GM18909 (cell line): ENCODE measurements around the gene RTL1.

ENCODE experiments used
- ATAC-seq: cut with Tn5 transposase; IDR thresholded peaks from one replicate; pipeline ENCODE4 v1.9.1; 2021; ENCODE audit warnings: mild to moderate bottlenecking; ENCODE audit not compliant: unreplicated experiment, poor library complexity

RTL1 gene

DNA sequence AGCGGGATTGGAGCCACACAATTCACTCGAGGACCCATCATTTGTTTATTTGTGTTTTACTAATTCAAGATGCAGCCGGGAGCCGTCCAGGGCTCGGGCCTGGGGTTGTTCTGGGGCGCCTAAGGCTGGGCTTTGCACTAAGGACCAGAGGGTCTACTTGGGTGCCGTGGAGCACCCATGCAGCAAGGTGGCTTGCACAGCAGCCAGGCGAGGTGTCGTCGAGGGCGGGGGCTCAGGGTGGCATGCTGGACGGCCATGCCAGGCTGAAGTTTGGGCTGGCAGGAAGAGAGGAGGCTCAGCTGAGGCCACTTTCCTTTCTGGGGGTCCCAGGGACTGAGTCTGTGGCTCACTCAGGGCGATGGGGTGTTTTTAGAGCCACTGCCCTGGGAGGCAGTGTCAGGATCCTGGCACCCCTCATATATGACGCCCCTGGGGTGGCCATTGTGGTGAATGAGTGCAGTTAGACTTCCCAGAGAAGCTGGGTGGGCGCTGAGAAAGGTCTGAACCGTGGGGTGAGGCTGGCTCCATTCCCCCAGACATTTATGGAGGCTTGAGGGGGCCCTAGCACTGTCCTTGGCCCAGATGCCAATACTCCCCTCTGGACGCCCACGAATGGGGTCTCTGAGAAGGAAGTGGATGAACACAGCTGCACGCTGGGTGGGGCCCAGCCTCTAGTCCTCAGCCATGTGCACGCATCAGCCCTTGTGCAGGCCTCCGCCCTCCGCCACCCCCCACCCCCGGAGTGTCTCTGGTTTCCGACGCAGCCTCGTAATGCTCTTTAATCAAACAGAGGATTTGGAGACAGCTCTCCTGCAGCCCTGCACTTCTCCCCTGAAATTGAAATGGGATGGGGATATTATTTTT is 66.3 kb downstream of the RTL1 start:
- no peak for ATAC-seq

DNA sequence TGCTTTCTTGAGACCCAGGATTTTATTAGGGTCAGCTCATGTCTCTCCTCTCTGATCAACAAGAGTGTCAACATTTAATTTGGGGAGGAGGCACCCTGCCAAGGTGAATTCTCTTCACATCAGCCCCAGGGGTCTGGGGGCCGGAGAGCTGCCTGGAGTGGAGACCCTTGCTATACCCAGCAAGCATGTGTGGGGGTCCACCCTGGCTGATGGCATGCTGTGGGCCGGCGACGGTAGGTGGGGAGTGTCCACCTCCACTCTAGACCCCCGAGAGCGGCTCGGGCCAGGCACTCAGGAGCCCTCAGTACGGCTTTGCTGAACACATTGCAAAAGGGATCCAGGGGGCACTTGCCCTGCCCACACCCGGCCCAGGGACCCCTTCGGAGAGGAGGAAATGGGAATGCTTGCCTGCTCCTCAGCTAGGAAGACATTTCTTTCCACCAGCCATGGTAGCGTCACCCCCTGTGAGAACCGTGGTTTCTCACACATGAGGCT is 67.2 kb downstream of the RTL1 start:
- no peak for ATAC-seq

DNA sequence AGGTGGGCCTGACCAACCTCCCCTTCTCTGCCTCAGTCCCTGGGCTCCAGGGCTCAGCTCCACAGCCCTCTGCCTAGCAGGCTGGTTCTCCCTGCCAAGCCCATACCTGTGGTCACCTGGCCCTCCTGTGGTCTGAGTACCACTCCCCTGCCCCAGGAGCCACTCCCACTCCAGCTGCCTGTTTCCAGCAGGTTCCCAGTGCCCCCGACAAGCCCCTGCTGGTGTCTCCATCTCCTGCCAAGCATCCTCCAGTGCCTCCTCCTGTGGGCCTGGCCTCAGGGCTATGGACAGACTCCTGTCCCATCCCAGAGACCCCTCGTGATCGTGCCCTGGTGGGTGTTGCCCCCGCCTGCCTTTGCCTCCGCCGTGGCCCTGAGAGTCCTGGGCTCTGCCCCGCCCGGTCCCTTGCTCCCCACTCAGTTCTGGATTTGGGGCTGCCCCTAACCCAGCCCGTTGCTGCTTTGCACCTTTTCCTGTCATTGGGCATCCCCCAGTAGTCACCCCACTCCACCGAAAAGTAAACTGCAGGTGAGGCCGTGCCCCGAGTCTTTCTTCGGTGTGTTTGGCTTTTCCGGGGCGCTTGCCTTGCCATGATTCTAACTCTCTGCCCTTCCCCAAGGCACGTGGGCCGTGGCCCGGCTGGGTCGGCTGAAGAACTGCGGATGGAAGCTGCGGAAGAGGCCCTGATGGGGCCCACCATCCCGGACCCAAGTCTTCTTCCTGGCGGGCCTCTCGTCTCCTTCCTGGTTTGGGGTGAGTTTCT is 67.8 kb downstream of the RTL1 start:
- ATAC-seq = no peak

DNA sequence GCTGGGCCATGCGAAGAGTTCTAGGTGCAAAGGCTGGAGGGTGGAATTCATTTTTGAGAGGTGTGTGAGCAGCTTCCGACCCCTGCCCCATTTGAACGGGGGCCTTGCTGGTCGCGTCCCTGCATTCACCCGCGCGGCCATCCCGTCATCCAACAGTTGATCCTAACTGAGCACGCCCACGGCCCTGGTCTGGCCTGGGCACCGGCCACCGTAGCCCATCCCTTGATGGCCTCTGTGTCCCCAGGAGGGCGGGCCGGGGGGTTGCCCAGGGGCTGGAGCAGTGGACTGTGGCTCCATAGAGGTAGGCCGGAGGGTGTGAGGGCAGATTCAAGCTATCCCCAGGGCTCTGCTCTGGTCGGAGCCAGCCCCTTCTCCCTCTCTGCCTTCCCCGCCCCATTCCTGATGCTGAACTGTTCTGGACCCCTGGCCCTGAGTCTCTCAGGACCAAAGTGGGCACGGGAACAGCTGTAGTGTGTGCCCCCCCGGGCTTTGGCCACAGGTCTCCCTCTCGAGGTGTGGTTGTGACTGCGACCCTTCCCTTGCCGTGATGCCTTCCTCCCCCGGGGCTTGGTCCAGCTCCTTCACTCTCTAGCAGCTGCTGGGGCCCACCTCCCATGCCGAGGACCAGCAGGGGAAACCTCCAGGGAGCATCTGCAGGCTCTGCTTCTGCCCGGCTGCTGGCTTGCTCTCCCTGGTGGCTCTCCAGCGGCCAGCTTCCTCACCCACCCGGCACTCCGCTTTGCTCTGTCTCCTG is 68.6 kb downstream of the RTL1 start:
- ATAC-seq = no peak

DNA sequence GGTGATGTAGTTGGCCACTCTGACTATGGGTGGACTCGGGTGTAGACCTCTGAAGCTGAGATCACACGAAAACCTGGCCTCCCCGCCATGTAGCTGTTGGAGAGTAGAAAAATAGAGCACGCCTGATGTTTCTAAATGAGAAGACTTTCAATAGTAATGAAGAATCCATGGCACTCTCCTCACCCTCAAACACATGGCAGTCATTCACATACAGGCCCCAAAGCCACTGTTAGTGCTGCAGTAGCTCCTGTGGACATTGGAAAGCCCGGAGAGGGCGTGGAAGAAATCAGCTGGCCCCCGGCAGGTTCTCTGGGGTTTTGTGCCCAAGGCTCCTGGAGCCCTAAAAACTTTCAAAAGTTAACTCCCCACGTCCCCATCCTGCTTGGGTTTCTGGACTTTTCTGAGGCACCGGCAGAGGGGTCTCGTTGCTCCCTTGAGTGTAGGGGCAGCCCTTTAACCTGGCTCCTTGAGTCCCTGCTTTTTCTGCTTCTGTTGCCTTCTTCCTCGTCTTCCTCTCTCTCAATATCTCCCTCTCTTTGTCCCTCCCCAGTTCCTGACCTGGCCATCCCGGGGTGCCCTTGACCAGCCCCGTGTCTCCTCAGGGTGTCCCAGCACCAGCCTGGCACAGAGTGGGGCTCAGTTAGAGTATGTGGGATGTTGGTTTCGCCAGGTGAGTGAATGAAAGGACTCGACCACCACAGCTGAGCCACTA is 69.3 kb downstream of the RTL1 start:
- no peak for ATAC-seq

DNA sequence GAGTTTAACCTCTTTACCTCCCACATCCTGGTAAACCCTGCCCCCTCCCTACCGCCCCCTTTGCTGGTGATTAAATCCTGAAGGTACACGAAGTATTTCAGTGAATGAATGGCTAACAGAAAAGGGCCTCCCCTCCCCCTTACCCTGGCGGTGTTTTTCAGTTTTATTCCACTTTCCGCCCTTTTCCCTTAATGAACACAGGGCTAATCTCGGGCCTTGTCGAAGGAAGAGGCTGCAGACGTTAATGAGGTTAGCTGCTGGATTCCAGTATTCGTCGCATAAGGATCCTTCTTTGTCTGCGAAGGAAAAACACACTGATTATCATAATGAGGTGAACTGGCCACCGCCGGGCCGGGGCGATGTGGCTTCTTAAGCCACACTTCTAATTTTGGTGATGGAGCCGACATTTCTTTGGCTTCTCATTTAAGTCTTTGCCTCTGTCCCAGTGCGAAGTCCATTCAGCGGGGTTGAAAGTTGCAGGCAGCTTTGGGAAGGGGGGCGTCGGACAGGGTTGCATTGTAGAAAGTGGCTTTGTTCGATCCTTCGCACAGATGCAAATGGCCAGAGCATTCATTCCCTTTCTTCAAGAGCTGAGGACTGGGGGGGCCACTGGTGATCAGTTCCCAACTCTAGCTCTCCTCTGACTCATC is 71.1 kb downstream of the RTL1 start:
- ATAC-seq = no peak

DNA sequence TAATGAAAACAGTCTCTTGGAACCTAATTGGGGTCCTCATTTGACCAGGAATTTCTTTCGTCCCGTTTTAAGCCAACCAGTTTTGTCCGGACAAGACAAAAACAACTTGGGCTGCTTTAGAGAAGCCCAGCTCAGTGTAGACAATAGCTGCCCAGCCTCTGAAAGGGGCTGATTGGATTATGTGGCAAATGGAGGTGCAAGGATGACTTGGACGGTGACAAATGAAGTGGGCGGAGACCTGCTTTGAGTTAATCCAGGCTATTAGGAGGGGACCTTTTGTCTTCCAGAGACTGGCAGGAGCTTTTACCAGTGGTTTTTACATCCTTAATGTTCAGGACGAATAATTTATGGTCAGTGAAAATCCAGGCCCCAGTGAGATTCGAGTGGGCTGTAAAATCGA is 72.8 kb downstream of the RTL1 start:
- no peak for ATAC-seq
